NB4 (cell line): ENCODE measurements around the gene NTM.

Experiments
- MYC ChIP-seq: IDR thresholded peaks from 2 replicates; pipeline ENCODE4 v1.6.1; 2011; ENCODE audit warnings: low read depth, low read length
- POLR2A ChIP-seq: IDR thresholded peaks from 2 replicates; pipeline ENCODE4 v1.6.1; 2011; ENCODE audit warnings: mild to moderate bottlenecking; ENCODE audit not compliant: insufficient read length; ENCODE audit errors: extremely low read depth
- TF ChIP-seq, protein P1 (sequence below): IDR thresholded peaks from one replicate; pipeline ENCODE4 v1.5.1; 2012; ENCODE audit warnings: low read depth, low read length

DNA sequence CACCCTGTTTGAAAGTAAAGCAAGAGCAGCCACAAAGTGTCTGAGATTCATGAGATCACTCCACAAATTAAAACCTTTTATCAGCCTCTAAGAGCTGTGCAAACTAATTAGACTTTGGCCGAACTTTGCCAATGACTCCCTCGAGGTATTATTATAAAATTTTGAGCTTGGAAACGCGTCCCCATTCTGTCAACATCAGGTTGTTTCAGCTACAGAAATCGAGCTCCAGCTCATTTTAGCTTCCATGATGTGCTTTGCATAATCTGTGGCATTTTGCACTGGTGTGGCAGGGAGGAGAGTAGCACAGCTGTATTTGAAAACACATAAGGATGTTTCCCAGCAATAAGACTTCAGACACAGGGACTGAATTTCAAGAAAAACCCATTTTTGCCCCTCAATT lies 872.2 kb downstream of the NTM start:
- TF ChIP-seq, protein P1, sequence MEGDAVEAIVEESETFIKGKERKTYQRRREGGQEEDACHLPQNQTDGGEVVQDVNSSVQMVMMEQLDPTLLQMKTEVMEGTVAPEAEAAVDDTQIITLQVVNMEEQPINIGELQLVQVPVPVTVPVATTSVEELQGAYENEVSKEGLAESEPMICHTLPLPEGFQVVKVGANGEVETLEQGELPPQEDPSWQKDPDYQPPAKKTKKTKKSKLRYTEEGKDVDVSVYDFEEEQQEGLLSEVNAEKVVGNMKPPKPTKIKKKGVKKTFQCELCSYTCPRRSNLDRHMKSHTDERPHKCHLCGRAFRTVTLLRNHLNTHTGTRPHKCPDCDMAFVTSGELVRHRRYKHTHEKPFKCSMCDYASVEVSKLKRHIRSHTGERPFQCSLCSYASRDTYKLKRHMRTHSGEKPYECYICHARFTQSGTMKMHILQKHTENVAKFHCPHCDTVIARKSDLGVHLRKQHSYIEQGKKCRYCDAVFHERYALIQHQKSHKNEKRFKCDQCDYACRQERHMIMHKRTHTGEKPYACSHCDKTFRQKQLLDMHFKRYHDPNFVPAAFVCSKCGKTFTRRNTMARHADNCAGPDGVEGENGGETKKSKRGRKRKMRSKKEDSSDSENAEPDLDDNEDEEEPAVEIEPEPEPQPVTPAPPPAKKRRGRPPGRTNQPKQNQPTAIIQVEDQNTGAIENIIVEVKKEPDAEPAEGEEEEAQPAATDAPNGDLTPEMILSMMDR, result no peak
- TF ChIP-seq POLR2A (no peak), MYC (no peak)
